H1 (cell line): Measurements from ENCODE around the gene DNMT1. TPM values are rescaled to one million over a fixed set of nuclear protein-coding genes. Genes with fewer than 3 reads are reported as not detected.

Source experiments
- CTCF ChIA-PET: fragments of 300-600 bp; sonication (Branson Sonifier 250); formaldehyde crosslinking; loops from one replicate; lab custom pipeline; 2021; ENCODE audit not compliant: partially characterized antibody; lab: Charles Lee
- POLR2A ChIA-PET: fragments of 300-600 bp; sonication (Branson Sonifier 250); formaldehyde crosslinking; loops from one replicate; lab custom pipeline; 2021; ENCODE audit warnings: inconsistent platforms; ENCODE audit not compliant: partially characterized antibody; lab: Charles Lee
- DNase-seq, 2 experiments: peaks; one replicate each; pipeline versions ENCODE4 v3.0.0 to v3.0.0-alpha.2; 2010 to 2022; ENCODE audit warnings: low spot score in 2 of 2, low read depth in 1 of 2, mixed read lengths in 1 of 2
- FAIRE-seq: peaks from 2 replicates; lab custom pipeline; 2011; peaks lifted over from hg19 to GRCh38; lab: Jason Lieb, UNC
- H2AFZ ChIP-seq: 2 replicates; pipeline ENCODE4 v1.8.1; 2012; ENCODE audit warnings: low read length, inconsistent platforms
- H2AK5ac ChIP-seq: 2 replicates; pipeline ENCODE4 v1.6.1; 2013; ENCODE audit warnings: low read depth, low read length
- H2BK120ac ChIP-seq: replicated peaks from 2 replicates; pipeline ENCODE3; 2013; ENCODE audit warnings: low read depth, low read length, inconsistent platforms
- H2BK12ac ChIP-seq: 2 replicates; pipeline ENCODE4 v1.6.1; 2013; ENCODE audit warnings: low read depth, low read length
- H2BK15ac ChIP-seq: 2 replicates; pipeline ENCODE4 v1.6.1; 2013; ENCODE audit warnings: low read length
- H2BK20ac ChIP-seq: 2 replicates; pipeline ENCODE4 v1.6.1; 2013; ENCODE audit warnings: low read length
- H2BK5ac ChIP-seq: 2 replicates; pipeline ENCODE4 v1.6.1; 2013; ENCODE audit warnings: low read depth, low read length
- H3K14ac ChIP-seq: 2 replicates; pipeline ENCODE4 v1.6.1; 2013; ENCODE audit warnings: inconsistent platforms; ENCODE audit not compliant: insufficient read length
- H3K18ac ChIP-seq: 2 replicates; pipeline ENCODE4 v1.6.1; 2013; ENCODE audit warnings: low read length; ENCODE audit errors: extremely low read depth
- H3K23ac ChIP-seq: 2 replicates; pipeline ENCODE4 v1.6.1; 2013; ENCODE audit warnings: inconsistent platforms; ENCODE audit not compliant: insufficient read length
- H3K23me2 ChIP-seq: 2 replicates; pipeline ENCODE4 v1.6.1; 2013; ENCODE audit warnings: low read depth, low read length
- H3K27ac ChIP-seq: 2 replicates; pipeline ENCODE4 v1.6.1; 2011; ENCODE audit warnings: low read depth, low read length, inconsistent platforms
- H3K27me3 ChIP-seq, 4 experiments: replicated peaks in 1 of 4; 1 replicate in 1 of 4; 2 replicates in 3 of 4; pipeline versions ENCODE4 v1.6.1 to v1.8.1; 2011 to 2013; ENCODE audit warnings: low read length in 3 of 4, mild to moderate bottlenecking in 3 of 4, inconsistent platforms in 2 of 4, mixed read lengths in 2 of 4, moderate library complexity in 1 of 4; ENCODE audit not compliant: control insufficient read depth in 3 of 4, insufficient read depth in 3 of 4; ENCODE audit errors: extremely low read depth in 1 of 4
- H3K36me3 ChIP-seq, 4 experiments: 2 replicates each; pipeline versions ENCODE4 v1.6.1 to v1.8.1; 2011 to 2013; ENCODE audit warnings: mild to moderate bottlenecking in 4 of 4, low read length in 3 of 4, moderate library complexity in 2 of 4, control low read depth in 1 of 4, inconsistent platforms in 1 of 4; ENCODE audit not compliant: insufficient read depth in 4 of 4, control insufficient read depth in 2 of 4
- H3K4ac ChIP-seq: replicated peaks from 2 replicates; pipeline ENCODE3; 2013; ENCODE audit warnings: low read length, low read depth, mixed read lengths, inconsistent platforms; ENCODE audit not compliant: insufficient read length
- H3K4me1 ChIP-seq, 4 experiments: replicated peaks in 1 of 4; 1 replicate in 1 of 4; 2 replicates in 3 of 4; pipeline versions ENCODE4 v1.6.1 to v1.8.1; 2011 to 2013; ENCODE audit warnings: low read length in 3 of 4, inconsistent platforms in 2 of 4, mixed read lengths in 1 of 4; ENCODE audit not compliant: insufficient read depth in 4 of 4, control insufficient read depth in 3 of 4
- H3K4me2 ChIP-seq, 2 experiments: 2 replicates each; pipeline versions ENCODE4 v1.6.1 to v1.8.1; 2011 to 2013; ENCODE audit warnings: low read depth in 2 of 2, low read length in 2 of 2, control low read depth in 1 of 2, inconsistent platforms in 1 of 2, mild to moderate bottlenecking in 1 of 2; ENCODE audit not compliant: insufficient read depth in 1 of 2
- H3K4me3 ChIP-seq, 4 experiments: fragments of 200-600, 300-600 bp in 1 of 4; sonication (generic), shearing (Covaris generic), sonication (Bioruptor Twin) in 1 of 4; 2 replicates each; pipeline versions ENCODE4 v1.5.1 to v1.8.1; 2011 to 2016; ENCODE audit warnings: low read length in 4 of 4, low read depth in 3 of 4, control low read depth in 2 of 4, inconsistent platforms in 2 of 4, mild to moderate bottlenecking in 2 of 4, mixed read lengths in 1 of 4, moderate library complexity in 1 of 4; ENCODE audit not compliant: insufficient read depth in 2 of 4; ENCODE audit errors: extremely low read depth in 1 of 4
- H3K56ac ChIP-seq: replicated peaks from 2 replicates; pipeline ENCODE3; 2013; ENCODE audit warnings: low read depth, mild to moderate bottlenecking, mixed read lengths, low read length, inconsistent platforms; ENCODE audit not compliant: insufficient read length
- H3K79me1 ChIP-seq: 2 replicates; pipeline ENCODE4 v1.6.1; 2013; ENCODE audit warnings: low read depth, low read length, control low read depth
- H3K79me2 ChIP-seq, 2 experiments: 2 replicates each; pipeline versions ENCODE4 v1.6.1 to v1.8.1; 2012 to 2013; ENCODE audit warnings: low read length in 2 of 2, mild to moderate bottlenecking in 2 of 2, inconsistent platforms in 1 of 2; ENCODE audit not compliant: insufficient read depth in 2 of 2, control insufficient read depth in 1 of 2
- H3K9ac ChIP-seq, 4 experiments: replicated peaks in 1 of 4; 1 replicate in 1 of 4; 2 replicates in 3 of 4; pipeline versions ENCODE4 v1.6.1 to v1.8.1; 2011 to 2013; ENCODE audit warnings: low read depth in 3 of 4, low read length in 3 of 4, control low read depth in 2 of 4, mild to moderate bottlenecking in 2 of 4, moderate library complexity in 2 of 4, inconsistent platforms in 1 of 4; ENCODE audit errors: extremely low read depth in 1 of 4
- H3K9me3 ChIP-seq, 2 experiments: 2 replicates each; pipeline versions ENCODE4 v1.6.1 to v1.8.1; 2012 to 2013; ENCODE audit warnings: mild to moderate bottlenecking in 2 of 2, moderate library complexity in 2 of 2, control low read depth in 1 of 2, inconsistent platforms in 1 of 2, low read depth in 1 of 2, low read length in 1 of 2, mixed read lengths in 1 of 2; ENCODE audit not compliant: insufficient read depth in 2 of 2
- H4K20me1 ChIP-seq, 2 experiments: replicated peaks in 1 of 2; 2 replicates each; pipeline versions ENCODE3 to v1.8.1; 2011 to 2013; ENCODE audit warnings: inconsistent platforms in 2 of 2, low read length in 2 of 2, mild to moderate bottlenecking in 1 of 2; ENCODE audit not compliant: insufficient read depth in 2 of 2, control insufficient read depth in 1 of 2
- H4K5ac ChIP-seq: 2 replicates; pipeline ENCODE4 v1.6.1; 2013; ENCODE audit warnings: low read length, low read depth, mixed read lengths, inconsistent platforms; ENCODE audit not compliant: insufficient read length
- H4K8ac ChIP-seq: 2 replicates; pipeline ENCODE4 v1.8.0; 2013; ENCODE audit warnings: mild to moderate bottlenecking, moderate library complexity, low read length, inconsistent platforms; ENCODE audit not compliant: insufficient read depth; ENCODE audit errors: extremely low read depth
- H4K91ac ChIP-seq: replicated peaks from 2 replicates; pipeline ENCODE3; 2013; ENCODE audit warnings: low read length, mixed read lengths, inconsistent platforms; ENCODE audit not compliant: insufficient read length
- BACH1 ChIP-seq: IDR thresholded peaks from 2 replicates; pipeline ENCODE4 v1.6.1; 2012; ENCODE audit warnings: low read length, improper control_type of control experiment
- CBX8 ChIP-seq: fragments of 300-800, 300-1000 bp; sonication (generic); IDR thresholded peaks from 2 replicates; pipeline ENCODE4 v1.7.1; 2016; ENCODE audit warnings: low read depth, low read length, borderline replicate concordance
- POLR2A ChIP-seq, 2 experiments: IDR thresholded peaks; 1 replicate in 1 of 2; 2 replicates in 1 of 2; pipeline ENCODE4 v1.6.1; 2011; ENCODE audit warnings: low read depth in 2 of 2, low read length in 2 of 2, mild to moderate bottlenecking in 2 of 2; ENCODE audit errors: control extremely low read depth in 1 of 2
- SAP30 ChIP-seq: fragments of 300-600 bp; sonication (generic); IDR thresholded peaks from 2 replicates; pipeline ENCODE4 v1.7.1; 2012; ENCODE audit warnings: low read length, moderate library complexity, mild to moderate bottlenecking, inconsistent platforms; ENCODE audit not compliant: insufficient read depth, insufficient replicate concordance
- TBP ChIP-seq: IDR thresholded peaks from 2 replicates; pipeline ENCODE4 v1.6.1; 2011; ENCODE audit warnings: low read depth, low read length, improper control_type of control experiment
- WGBS, 2 experiments: shearing (Covaris generic) in 1 of 2; methylation state at CpG; one replicate each; pipeline versions ENCODE4 v1.1.6 to v1.1.7; 2013 to 2015; ENCODE audit warnings: low lambda C conversion rate in 2 of 2, mixed read lengths in 2 of 2, inconsistent platforms in 1 of 2, low coverage in 1 of 2, missing lambda C conversion rate in 1 of 2; ENCODE audit not compliant: insufficient replicate concordance in 2 of 2, insufficient coverage in 1 of 2, insufficient read length in 1 of 2; ENCODE audit errors: extremely low coverage in 1 of 2, missing lambda C conversion rate in 1 of 2; 5-methylcytosine and 5-hydroxymethylcytosine counted together
- polyA plus RNA-seq, 7 experiments: library from polyadenylated mRNA; depleted of rRNA in 3 of 7; stranded (reverse) in 5 of 7; unstranded in 2 of 7; fragments of >200 nt in 5 of 7; fragments of 200-250 nt in 2 of 7; gene quantifications; 1 replicate in 5 of 7; 2 replicates in 1 of 7; 4 replicates in 1 of 7; pipeline versions ENCODE4 v1.2.1 to v1.2.3, GENCODE V29; 2011 to 2013; ENCODE audit warnings: missing spikeins in 2 of 7, mixed read lengths in 2 of 7
- total RNA-seq: library from RNA; stranded (reverse); fragmentation: NEBNext Ultra II Directional; extraction: Animal tissue kit (Norgen Biotek cat#: 25700); gene quantifications from 2 replicates; pipeline ENCODE4 v1.2.1, GENCODE V29; 2021

The DNMT1 gene
- total and polyA plus RNA-seq, 2 of the 8 experiments (the other 6 are each of a cell fraction or from before 2014, with no cell fraction given): 101 to 210 TPM

DNA sequence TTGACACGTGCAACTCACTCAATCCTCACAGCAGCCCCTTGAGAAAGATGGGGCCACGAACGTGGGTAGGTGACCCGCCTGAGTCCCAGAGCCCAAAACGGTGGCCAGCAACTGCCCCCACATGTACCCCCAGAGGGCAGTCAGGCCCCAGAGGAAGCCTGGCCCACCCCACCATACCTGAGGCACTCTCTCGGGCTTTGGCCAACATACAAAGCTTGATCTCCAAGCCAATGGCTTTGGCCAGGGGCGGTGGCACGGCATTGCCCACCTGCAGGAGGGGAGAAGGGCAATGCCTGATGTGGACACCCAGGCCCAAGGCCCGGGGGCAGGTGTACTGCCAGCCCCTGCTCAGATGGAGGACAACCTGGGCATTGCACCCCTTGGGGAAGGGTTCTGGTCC is 60.7 kb downstream of the DNMT1 start:
- H3K4me1 ChIP-seq: no peaks in the 10 kb centered on the region
- H2BK20ac ChIP-seq: no peak overlapping the region
- no peak overlapping the region for H2AFZ ChIP-seq
- peaks cover 3 to 18% of the 10 kb centered on the region in 2 experiments for H4K20me1 ChIP-seq
- WGBS, 2 experiments: 93% methylated on average over 7 of the region's 9 CpGs; no CpG with 5 or more reads in 1 of the 2 experiments
- no peaks in the 10 kb centered on the region for H3K79me1 ChIP-seq
- H3K9me3 ChIP-seq: no peaks in the 10 kb centered on the region
- H2BK5ac ChIP-seq: no peak overlapping the region
- no peak overlapping the region for H3K9ac ChIP-seq
- H3K14ac ChIP-seq: no peak overlapping the region
- no peak overlapping the region for H2BK15ac ChIP-seq
- no peak overlapping the region for H3K27ac ChIP-seq
- no peak overlapping the region for H3K4ac ChIP-seq
- H3K27me3 ChIP-seq: no peaks in the 10 kb centered on the region
- H2BK12ac ChIP-seq: no peak overlapping the region
- TF ChIP-seq POLR2A (IDR thresholded peaks at IDR 0.05; ENCODE audit: control extremely low read depth in 1 of 2, low read depth in 2 of 2, low read length in 2 of 2) (no peak), BACH1 (no peak), TBP (no peak), CBX8 (no peak), SAP30 (no peak)
- no peak overlapping the region for H3K56ac ChIP-seq
- H3K36me3 ChIP-seq: peaks cover 33 to 70% (median 51%) of the 10 kb centered on the region in 4 experiments
- ChIA-PET POLR2A (interaction anchor here (1.1 to 29.1 kb wide), 4 partner anchors 10 to 65 kb away, joined by 3 to 412 read pairs (median 4); partner anchors contain the start of genes ANGPTL6, P2RY11 and PPAN), CTCF (interaction anchor here (1.1 to 1.2 kb wide), 2 partner anchors 14 to 203 kb away, joined by 3 read pairs; no protein-coding TSS in a partner anchor)
- no peak overlapping the region for H3K4me3 ChIP-seq
- H3K23me2 ChIP-seq: no peaks in the 10 kb centered on the region
- no peak overlapping the region for H4K91ac ChIP-seq
- no peak overlapping the region for H4K8ac ChIP-seq
- H2BK120ac ChIP-seq: no peak overlapping the region
- FAIRE-seq (no peak), DNase-seq (no peak)
- H3K23ac ChIP-seq: no peak overlapping the region
- H3K79me2 ChIP-seq: no peaks in the 10 kb centered on the region
- no peak overlapping the region for H2AK5ac ChIP-seq
- no peak overlapping the region for H3K18ac ChIP-seq
- no peak overlapping the region for H4K5ac ChIP-seq
- no peak overlapping the region for H3K4me2 ChIP-seq
